ENCODE data around the gene DYDC1. TPM values are rescaled to one million over a fixed set of nuclear protein-coding genes. Genes with fewer than 3 reads are reported as not detected.

Gene DYDC1
- not detected in 2 replicates for total RNA-seq

GRCh38 chr10:80356563-80356988 is at the start of gene DYDC1, which contains the start of gene DYDC2:
TSS of gene DYDC1 (minus strand) at chr10:80356755. CDS start at chr10:80352601, 4,154 bp downstream.
TSS of gene DYDC2 (plus strand) at chr10:80356781. CDS start at chr10:80362444, 5,663 bp downstream.
- Histone ChIP-seq H3K9me3 (ENCODE audit: low read depth, low read length) (no peaks in the 10 kb centered on the region), H3K4me3 (ENCODE audit: insufficient read depth, low read length) (no peak within 1 kb of the TSS), H4K20me1 (ENCODE audit: insufficient read depth, low read length) (no peaks in the 10 kb centered on the region), H2AFZ (ENCODE audit: low read length) (no peak within 1 kb of the TSS), H3K4me2 (ENCODE audit: insufficient read depth, low read length) (no peak within 1 kb of the TSS), H3K36me3 (ENCODE audit: insufficient read depth, low read length) (no peaks in the 10 kb centered on the region), H3K79me2 (ENCODE audit: insufficient read depth, low read length) (no peaks in the 10 kb centered on the region), H3K27me3 (ENCODE audit: insufficient read depth, low read length) (peaks cover 21% of the 10 kb centered on the region), H3K27ac (ENCODE audit: low read depth, low read length) (no peak within 1 kb of the TSS), H3K4me1 (ENCODE audit: insufficient read depth, low read length) (no peaks in the 10 kb centered on the region)
- DNase-seq (ENCODE audit: insufficient read length, low spot score, missing footprints), result no peak
- TF ChIP-seq, protein P1, sequence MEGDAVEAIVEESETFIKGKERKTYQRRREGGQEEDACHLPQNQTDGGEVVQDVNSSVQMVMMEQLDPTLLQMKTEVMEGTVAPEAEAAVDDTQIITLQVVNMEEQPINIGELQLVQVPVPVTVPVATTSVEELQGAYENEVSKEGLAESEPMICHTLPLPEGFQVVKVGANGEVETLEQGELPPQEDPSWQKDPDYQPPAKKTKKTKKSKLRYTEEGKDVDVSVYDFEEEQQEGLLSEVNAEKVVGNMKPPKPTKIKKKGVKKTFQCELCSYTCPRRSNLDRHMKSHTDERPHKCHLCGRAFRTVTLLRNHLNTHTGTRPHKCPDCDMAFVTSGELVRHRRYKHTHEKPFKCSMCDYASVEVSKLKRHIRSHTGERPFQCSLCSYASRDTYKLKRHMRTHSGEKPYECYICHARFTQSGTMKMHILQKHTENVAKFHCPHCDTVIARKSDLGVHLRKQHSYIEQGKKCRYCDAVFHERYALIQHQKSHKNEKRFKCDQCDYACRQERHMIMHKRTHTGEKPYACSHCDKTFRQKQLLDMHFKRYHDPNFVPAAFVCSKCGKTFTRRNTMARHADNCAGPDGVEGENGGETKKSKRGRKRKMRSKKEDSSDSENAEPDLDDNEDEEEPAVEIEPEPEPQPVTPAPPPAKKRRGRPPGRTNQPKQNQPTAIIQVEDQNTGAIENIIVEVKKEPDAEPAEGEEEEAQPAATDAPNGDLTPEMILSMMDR (IDR thresholded peaks at IDR 0.05; ENCODE audit: extremely low read depth, low read depth, low read length), result no peak

- H3K9me3 ChIP-seq (ENCODE audit: low read depth, low read length), result no peaks in the 10 kb centered on the region
- no peak overlapping the region for H3K27ac ChIP-seq (ENCODE audit: low read depth, low read length)
- DNase-seq (ENCODE audit: insufficient read length, low spot score, missing footprints), result no peak
- peaks cover 28% of the 10 kb centered on the region for H3K27me3 ChIP-seq (ENCODE audit: insufficient read depth, low read length)
- no peaks in the 10 kb centered on the region for H3K79me2 ChIP-seq (ENCODE audit: insufficient read depth, low read length)
- H3K4me2 ChIP-seq (ENCODE audit: insufficient read depth, low read length), result no peak overlapping the region
- H3K36me3 ChIP-seq (ENCODE audit: insufficient read depth, low read length), result no peaks in the 10 kb centered on the region
- H3K4me3 ChIP-seq (ENCODE audit: insufficient read depth, low read length), result no peak overlapping the region
- no peaks in the 10 kb centered on the region for H3K4me1 ChIP-seq (ENCODE audit: insufficient read depth, low read length)
- no peak overlapping the region for H2AFZ ChIP-seq (ENCODE audit: low read length)
- TF ChIP-seq, protein P1 (IDR thresholded peaks at IDR 0.05; ENCODE audit: extremely low read depth, low read depth, low read length), result no peak
- no peaks in the 10 kb centered on the region for H4K20me1 ChIP-seq (ENCODE audit: insufficient read depth, low read length)
Observed at GRCh38 chr10:80406204-80406603, 49.6 kb upstream of the DYDC1 start.

DNA sequence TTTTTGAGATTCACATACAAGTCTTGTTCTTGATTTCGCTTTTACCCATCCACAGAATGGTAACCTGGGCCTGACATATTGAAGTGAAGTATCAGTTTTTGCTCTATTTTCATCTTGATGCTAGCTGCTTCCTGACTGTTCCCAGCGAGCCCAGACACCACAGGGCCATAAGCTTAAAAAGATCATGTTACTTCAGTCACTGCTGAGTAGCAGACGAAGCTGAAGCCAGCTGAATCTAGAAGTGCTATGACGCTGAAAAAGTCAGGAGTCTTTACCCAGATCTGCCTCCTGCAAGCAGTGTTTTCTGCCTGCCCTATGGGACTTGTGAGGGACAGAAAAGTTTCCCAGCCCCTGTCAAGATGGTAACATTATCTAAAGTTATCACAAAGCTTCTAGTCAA is 49.1 kb upstream of the DYDC1 start:
- Histone ChIP-seq H3K4me2 (ENCODE audit: insufficient read depth, low read length) (no peak overlapping the region), H3K79me2 (ENCODE audit: insufficient read depth, low read length) (no peaks in the 10 kb centered on the region), H3K9me3 (ENCODE audit: low read depth, low read length) (no peaks in the 10 kb centered on the region), H3K27me3 (ENCODE audit: insufficient read depth, low read length) (peaks cover 28% of the 10 kb centered on the region), H3K4me3 (ENCODE audit: insufficient read depth, low read length) (no peak overlapping the region), H3K36me3 (ENCODE audit: insufficient read depth, low read length) (no peaks in the 10 kb centered on the region), H3K4me1 (ENCODE audit: insufficient read depth, low read length) (no peaks in the 10 kb centered on the region), H4K20me1 (ENCODE audit: insufficient read depth, low read length) (no peaks in the 10 kb centered on the region), H3K27ac (ENCODE audit: low read depth, low read length) (no peak overlapping the region), H2AFZ (ENCODE audit: low read length) (no peak overlapping the region)
- TF ChIP-seq, protein P1 (IDR thresholded peaks at IDR 0.05; ENCODE audit: extremely low read depth, low read depth, low read length), result no peak
- no peak for DNase-seq (ENCODE audit: insufficient read length, low spot score, missing footprints)

GRCh38 chr10:80405035-80405434 is 48.5 kb upstream of the DYDC1 start:
- Histone ChIP-seq H4K20me1 (ENCODE audit: insufficient read depth, low read length) (no peaks in the 10 kb centered on the region), H3K4me2 (ENCODE audit: insufficient read depth, low read length) (no peak overlapping the region), H3K79me2 (ENCODE audit: insufficient read depth, low read length) (no peaks in the 10 kb centered on the region), H3K4me1 (ENCODE audit: insufficient read depth, low read length) (no peaks in the 10 kb centered on the region), H3K4me3 (ENCODE audit: insufficient read depth, low read length) (no peak overlapping the region), H3K27ac (ENCODE audit: low read depth, low read length) (no peak overlapping the region), H3K36me3 (ENCODE audit: insufficient read depth, low read length) (no peaks in the 10 kb centered on the region), H3K9me3 (ENCODE audit: low read depth, low read length) (no peaks in the 10 kb centered on the region), H3K27me3 (ENCODE audit: insufficient read depth, low read length) (peaks cover 25% of the 10 kb centered on the region), H2AFZ (ENCODE audit: low read length) (no peak overlapping the region)
- TF ChIP-seq, protein P1 (IDR thresholded peaks at IDR 0.05; ENCODE audit: extremely low read depth, low read depth, low read length), result no peak
- no peak for DNase-seq (ENCODE audit: insufficient read length, low spot score, missing footprints)
